Keratinocyte (primary cell): ENCODE data around the gene SHISAL2B.

Source experiments
- EZH2 ChIP-seq: IDR thresholded peaks from one replicate; pipeline ENCODE4 v1.6.1; 2012; ENCODE audit warnings: inconsistent platforms, mild to moderate bottlenecking, low read length, moderate library complexity
- TF ChIP-seq, protein P1 (sequence below), 3 experiments: IDR thresholded peaks in 1 of 3; conservative IDR thresholded peaks in 1 of 3; optimal IDR thresholded peaks in 1 of 3; 2 replicates in 2 of 3; 3 replicates in 1 of 3; pipeline versions ENCODE3 to v1.5.1; 2011; ENCODE audit warnings: low read length in 3 of 3, mild to moderate bottlenecking in 3 of 3, moderate library complexity in 2 of 3, control low read depth in 1 of 3, inconsistent platforms in 1 of 3; ENCODE audit not compliant: insufficient read depth in 2 of 3; ENCODE audit errors: extremely low read depth in 1 of 3

GRCh38 chr5:64678374-64678773 is 11.9 kb upstream of the SHISAL2B start:
- TF ChIP-seq, protein P1, sequence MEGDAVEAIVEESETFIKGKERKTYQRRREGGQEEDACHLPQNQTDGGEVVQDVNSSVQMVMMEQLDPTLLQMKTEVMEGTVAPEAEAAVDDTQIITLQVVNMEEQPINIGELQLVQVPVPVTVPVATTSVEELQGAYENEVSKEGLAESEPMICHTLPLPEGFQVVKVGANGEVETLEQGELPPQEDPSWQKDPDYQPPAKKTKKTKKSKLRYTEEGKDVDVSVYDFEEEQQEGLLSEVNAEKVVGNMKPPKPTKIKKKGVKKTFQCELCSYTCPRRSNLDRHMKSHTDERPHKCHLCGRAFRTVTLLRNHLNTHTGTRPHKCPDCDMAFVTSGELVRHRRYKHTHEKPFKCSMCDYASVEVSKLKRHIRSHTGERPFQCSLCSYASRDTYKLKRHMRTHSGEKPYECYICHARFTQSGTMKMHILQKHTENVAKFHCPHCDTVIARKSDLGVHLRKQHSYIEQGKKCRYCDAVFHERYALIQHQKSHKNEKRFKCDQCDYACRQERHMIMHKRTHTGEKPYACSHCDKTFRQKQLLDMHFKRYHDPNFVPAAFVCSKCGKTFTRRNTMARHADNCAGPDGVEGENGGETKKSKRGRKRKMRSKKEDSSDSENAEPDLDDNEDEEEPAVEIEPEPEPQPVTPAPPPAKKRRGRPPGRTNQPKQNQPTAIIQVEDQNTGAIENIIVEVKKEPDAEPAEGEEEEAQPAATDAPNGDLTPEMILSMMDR (optimal IDR thresholded peaks at IDR 0.05 in 1 of 3, IDR thresholded peaks at IDR 0.05 in 1 of 3, conservative IDR thresholded peaks at IDR 0.05 in 1 of 3; ENCODE audit: extremely low read depth in 1 of 3, insufficient read depth in 2 of 3, low read length in 3 of 3): no peak
- TF ChIP-seq EZH2: no peak
